Upper lobe of left lung (tissue), 6 donors: ENCODE measurements around the gene KRT34. TPM values are rescaled to one million over a fixed set of nuclear protein-coding genes. Genes with fewer than 3 reads are reported as not detected.
A peak's percentile ranks its signal among the peaks of the same experiment; 100 is the strongest.
"Not testable (repeated sequence)": the region's sequence is repeated elsewhere in the genome, so short reads cannot be mapped to it uniquely, and the experiment has no call there.

ENCODE experiments used
- ATAC-seq, 2 donors: fragments of 200-7000 bp; cut with Tn5 transposase; one replicate each; pipeline ENCODE4 v1.9.1; 2022; ENCODE audit warnings: mild to moderate bottlenecking in 2 of 2, moderate library complexity in 2 of 2; ENCODE audit not compliant: low FRiP score in 2 of 2
- DNase-seq, 2 donors: peaks; one replicate each; pipeline ENCODE4 v3.0.0-alpha.2; 2019 to 2020
- H3K27ac ChIP-seq, 4 donors: fragments of 200-600 bp; sonication (generic); one replicate each; pipeline ENCODE4 v1.5.1; 2016 to 2019
- H3K27me3 ChIP-seq, 4 donors: fragments of 200-600 bp; sonication (generic); one replicate each; pipeline ENCODE4 v1.5.1; 2017 to 2019
- H3K36me3 ChIP-seq, 4 donors: fragments of 200-600 bp; sonication (generic); one replicate each; pipeline ENCODE4 v1.5.1; 2016 to 2019
- H3K4me1 ChIP-seq, 4 donors: fragments of 200-600 bp; sonication (generic); one replicate each; pipeline ENCODE4 v1.5.1; 2018 to 2019
- H3K4me3 ChIP-seq, 4 donors: fragments of 200-600 bp; sonication (generic); one replicate each; pipeline ENCODE4 v1.5.1; 2017 to 2019; ENCODE audit warnings: mild to moderate bottlenecking in 2 of 4, moderate library complexity in 1 of 4
- H3K9me3 ChIP-seq, 4 donors: fragments of 200-600 bp; sonication (generic); one replicate each; pipeline ENCODE4 v1.5.1; 2018 to 2019
- CTCF ChIP-seq, 6 experiments: fragments of 450-650 bp in 4 of 6; fragments of 200-600 bp in 2 of 6; sonication (generic) in 2 of 6; IDR thresholded peaks; one replicate each; pipeline ENCODE4 v1.5.1; 2016 to 2019; ENCODE audit warnings: antibody characterized with exemption in 6 of 6
- EP300 ChIP-seq, 4 donors: sonication (generic); formaldehyde crosslinking; IDR thresholded peaks; one replicate each; pipeline ENCODE4 v1.5.1; 2017; ENCODE audit warnings: antibody characterized with exemption in 4 of 4, control low read depth in 2 of 4
- POLR2A ChIP-seq, 4 donors: fragments of 450-650 bp; IDR thresholded peaks; one replicate each; pipeline ENCODE4 v1.5.1; 2016 to 2017; ENCODE audit warnings: antibody characterized with exemption in 4 of 4, mild to moderate bottlenecking in 2 of 4
- POLR2AphosphoS5 ChIP-seq, 2 donors: sonication (generic); formaldehyde crosslinking; IDR thresholded peaks; one replicate each; pipeline ENCODE4 v1.5.1; 2017; ENCODE audit warnings: antibody characterized with exemption in 2 of 2
- WGBS, 2 donors: methylation state at CpG; one replicate each; pipeline ENCODE4 v1.1.5; 2017 to 2018; 5-methylcytosine and 5-hydroxymethylcytosine counted together
- total RNA-seq, 6 donors: library from RNA; depleted of rRNA in 4 of 6; stranded (reverse); fragments of >200 nt in 4 of 6; gene quantifications; one replicate each; pipeline versions ENCODE4 v1.1.0 to v1.2.1, GENCODE V29; 2016 to 2021
- donor health status: DM: no; HTN: no; CAD: no; lungs with moderate emphysema.
- donor health status: DM: no; HTN: yes; CAD: no; lungs with severe emphysema.

The KRT34 gene
- total RNA-seq, 6 donors from 2014 or later: not detected

- Histone ChIP-seq H3K9me3 (no peaks in the 10 kb centered on the region), H3K36me3 (no peaks in the 10 kb centered on the region), H3K4me1 (no peaks in the 10 kb centered on the region), H3K4me3 (no peak overlapping the region), H3K27ac (no peak overlapping the region), H3K27me3 (no peaks in the 10 kb centered on the region)
- WGBS, 2 donors: 89 to 91% methylated on average over 7 of the region's 7 CpGs
- peak in 1 of 2 donors; percentile 31 for ATAC-seq
- DNase-seq: no peak
- TF ChIP-seq CTCF (IDR thresholded peaks at IDR 0.05) (no peak), EP300 (IDR thresholded peaks at IDR 0.05) (no peak), POLR2A (IDR thresholded peaks at IDR 0.05) (no peak), POLR2AphosphoS5 (IDR thresholded peaks at IDR 0.05) (no peak)
Observed at GRCh38 chr17:41396340-41396739, 14.2 kb upstream of the KRT34 start.

- Histone ChIP-seq H3K9me3 (no peaks in the 10 kb centered on the region), H3K4me1 (no peaks in the 10 kb centered on the region), H3K27me3 (no peaks in the 10 kb centered on the region), H3K4me3 (no peak overlapping the region), H3K27ac (no peak overlapping the region), H3K36me3 (no peaks in the 10 kb centered on the region)
- TF ChIP-seq EP300 (IDR thresholded peaks at IDR 0.05) (no peak), POLR2A (IDR thresholded peaks at IDR 0.05) (no peak)
- DNase-seq (no peak), ATAC-seq (no peak)
- WGBS, 2 donors: 86 to 94% methylated on average over 1 of the region's 1 CpG
Observed at GRCh38 chr17:41395611-41396010, 13.5 kb upstream of the KRT34 start.

GRCh38 chr17:41395044-41395443 lies 12.9 kb upstream of the KRT34 start:
- H3K9me3 ChIP-seq, H3K4me3 ChIP-seq, H3K36me3 ChIP-seq, ATAC-seq, H3K27ac ChIP-seq, DNase-seq, H3K4me1 ChIP-seq, H3K27me3 ChIP-seq: not testable (repeated sequence)
- WGBS, 2 donors: 85% methylated on average over 11 of the region's 12 CpGs; no CpG with 5 or more reads in 1 of the 2 donors

- Histone ChIP-seq H3K36me3 (no peaks in the 10 kb centered on the region), H3K4me3 (no peak overlapping the region), H3K27ac (no peak overlapping the region), H3K9me3 (no peaks in the 10 kb centered on the region), H3K27me3 (no peaks in the 10 kb centered on the region), H3K4me1 (no peaks in the 10 kb centered on the region)
- DNase-seq (no peak), ATAC-seq (no peak)
- 89% methylated on average over 9 to 10 of the region's 10 CpGs for WGBS, 2 donors
- no peak for TF ChIP-seq POLR2AphosphoS5 (IDR thresholded peaks at IDR 0.05)
- TF ChIP-seq POLR2A (IDR thresholded peaks at IDR 0.05): no peak
- TF ChIP-seq EP300 (IDR thresholded peaks at IDR 0.05): no peak
- TF ChIP-seq CTCF (IDR thresholded peaks at IDR 0.05): no peak
Observed at GRCh38 chr17:41394254-41394996, 12.3 kb upstream of the KRT34 start.

GRCh38 chr17:41393826-41394225 lies 11.7 kb upstream of the KRT34 start:
- TF ChIP-seq POLR2A (IDR thresholded peaks at IDR 0.05) (no peak), EP300 (IDR thresholded peaks at IDR 0.05) (no peak), CTCF (IDR thresholded peaks at IDR 0.05) (no peak), POLR2AphosphoS5 (IDR thresholded peaks at IDR 0.05) (no peak)
- 86 to 91% methylated on average over 10 of the region's 10 CpGs for WGBS, 2 donors
- H3K9me3 ChIP-seq: no peaks in the 10 kb centered on the region
- H3K4me3 ChIP-seq: no peak overlapping the region
- DNase-seq (peak in 1 of 2 donors; percentile 50), ATAC-seq (no peak)
- H3K36me3 ChIP-seq: no peaks in the 10 kb centered on the region
- no peak overlapping the region for H3K27ac ChIP-seq
- H3K4me1 ChIP-seq: no peaks in the 10 kb centered on the region
- no peaks in the 10 kb centered on the region for H3K27me3 ChIP-seq

GRCh38 chr17:41393294-41393693 lies 11.2 kb upstream of the KRT34 start:
- H3K27me3 ChIP-seq: no peaks in the 10 kb centered on the region
- no peaks in the 10 kb centered on the region for H3K9me3 ChIP-seq
- H3K4me3 ChIP-seq: no peak overlapping the region
- H3K27ac ChIP-seq: no peak overlapping the region
- WGBS, 2 donors: 68 to 74% methylated on average over 5 of the region's 5 CpGs
- no peak for DNase-seq
- no peaks in the 10 kb centered on the region for H3K36me3 ChIP-seq
- no peaks in the 10 kb centered on the region for H3K4me1 ChIP-seq
- TF ChIP-seq POLR2AphosphoS5 (IDR thresholded peaks at IDR 0.05) (no peak), POLR2A (IDR thresholded peaks at IDR 0.05) (no peak), EP300 (IDR thresholded peaks at IDR 0.05) (no peak), CTCF (IDR thresholded peaks at IDR 0.05) (no peak)
- no peak for ATAC-seq
